Activated T-cell treated with anti-CD3 and anti-CD28 coated beads, Interleukin-2, amount 50 U/mL, for 4 hours (primary cell): ENCODE data around the gene SLC66A1. TPM values are rescaled to one million over a fixed set of nuclear protein-coding genes. Genes with fewer than 3 reads are reported as not detected.
A peak's percentile ranks its signal among the peaks of the same experiment; 100 is the strongest.
"Not testable (repeated sequence)": the region's sequence is repeated elsewhere in the genome, so short reads cannot be mapped to it uniquely, and the experiment has no call there.

Experiments
- ATAC-seq, 2 donors: fragments of 200-7000 bp; cut with Tn5 transposase; one replicate each; pipeline ENCODE4 v1.10.0; 2021
- DNase-seq: peaks from one replicate; pipeline ENCODE4 v3.0.0-alpha.2; 2020
- H3K27me3 Mint-ChIP-seq: one replicate; pipeline ENCODE4 v1.8.0; 2021; ENCODE audit warnings: low read depth, mixed read lengths
- H3K36me3 Mint-ChIP-seq: one replicate; pipeline ENCODE4 v1.8.0; 2022; ENCODE audit warnings: mixed read lengths; ENCODE audit not compliant: insufficient read depth
- H3K4me1 Mint-ChIP-seq: one replicate; pipeline ENCODE4 v1.8.0; 2021; ENCODE audit warnings: low read depth, mixed read lengths
- H3K4me3 Mint-ChIP-seq: one replicate; pipeline ENCODE4 v1.8.0; 2021; ENCODE audit warnings: mild to moderate bottlenecking, moderate library complexity, mixed read lengths
- H3K9me3 Mint-ChIP-seq: one replicate; pipeline ENCODE4 v1.8.0; 2021; ENCODE audit warnings: mixed read lengths
- total RNA-seq, 3 donors: library from RNA; stranded (reverse); gene quantifications; one replicate each; pipeline ENCODE4 v1.2.1, GENCODE V29; 2021

SLC66A1 gene, protein sequence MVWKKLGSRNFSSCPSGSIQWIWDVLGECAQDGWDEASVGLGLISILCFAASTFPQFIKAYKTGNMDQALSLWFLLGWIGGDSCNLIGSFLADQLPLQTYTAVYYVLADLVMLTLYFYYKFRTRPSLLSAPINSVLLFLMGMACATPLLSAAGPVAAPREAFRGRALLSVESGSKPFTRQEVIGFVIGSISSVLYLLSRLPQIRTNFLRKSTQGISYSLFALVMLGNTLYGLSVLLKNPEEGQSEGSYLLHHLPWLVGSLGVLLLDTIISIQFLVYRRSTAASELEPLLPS
- total RNA-seq = 1 to 10 TPM; 2.8 to 4.3 (median 3.6) TPM

DNA sequence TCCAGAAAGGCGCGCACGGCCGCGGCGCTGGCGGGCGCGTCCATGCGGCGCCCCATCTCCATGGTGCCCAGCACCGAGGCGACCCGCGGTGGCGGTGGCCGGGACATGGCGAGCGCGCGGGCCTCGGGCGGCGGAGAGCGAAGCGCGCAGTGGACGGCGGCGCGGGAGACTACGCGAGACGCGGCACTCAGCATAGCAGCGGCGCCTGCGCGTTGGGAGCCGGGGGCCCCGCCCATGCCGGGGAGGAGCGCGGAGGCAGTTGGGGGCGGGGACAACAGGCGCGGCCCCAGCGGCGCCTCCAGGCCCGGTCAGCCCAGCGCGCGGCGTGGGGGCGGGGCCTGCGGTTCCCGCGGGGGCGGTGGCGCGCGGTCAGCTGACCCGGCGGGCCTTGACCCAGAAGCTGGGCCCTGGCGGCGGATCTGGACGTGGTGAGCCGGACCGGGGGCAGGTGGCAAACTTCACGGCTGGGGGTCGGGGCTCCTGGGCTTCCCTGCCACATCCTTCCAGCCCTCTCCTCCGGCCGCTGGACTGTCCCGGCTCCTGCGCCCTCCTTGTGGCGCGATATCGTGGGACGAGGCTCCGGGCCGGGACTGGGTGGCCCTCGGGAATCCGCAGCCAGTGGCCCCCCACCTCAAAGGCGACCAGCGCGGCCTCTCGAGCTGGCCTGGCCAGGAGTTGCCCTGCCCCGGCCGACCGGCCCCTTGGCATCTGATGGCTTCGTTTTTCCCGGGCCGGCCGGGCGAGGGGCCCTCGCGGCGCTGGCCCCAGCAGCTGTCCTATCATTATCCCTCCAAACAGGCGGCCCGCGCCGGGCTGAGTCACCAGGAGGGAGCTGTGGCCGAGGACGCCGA lies at the start of gene SLC66A1, which contains the start of gene AKR7A2:
SLC66A1 (plus strand) TSS at position 396 of the 851 bp plus-strand sequence. CDS start 5,352 bp downstream, outside the sequence.
AKR7A2 (minus strand) TSS at position 214 of the 851 bp plus-strand sequence; CDS start at position 194, 20 bp downstream.
- peaks cover 9% of the 10 kb centered on the region for H3K36me3 Mint-ChIP-seq
- H3K4me1 Mint-ChIP-seq = peaks cover 38% of the 10 kb centered on the region
- H3K27me3 Mint-ChIP-seq = no peaks in the 10 kb centered on the region
- peak within 1 kb of the TSS; percentile 89 for H3K4me3 Mint-ChIP-seq
- peak; percentile 97 to 98 for ATAC-seq
- peak; percentile 86 for DNase-seq
- H3K9me3 Mint-ChIP-seq = no peaks in the 10 kb centered on the region

DNA sequence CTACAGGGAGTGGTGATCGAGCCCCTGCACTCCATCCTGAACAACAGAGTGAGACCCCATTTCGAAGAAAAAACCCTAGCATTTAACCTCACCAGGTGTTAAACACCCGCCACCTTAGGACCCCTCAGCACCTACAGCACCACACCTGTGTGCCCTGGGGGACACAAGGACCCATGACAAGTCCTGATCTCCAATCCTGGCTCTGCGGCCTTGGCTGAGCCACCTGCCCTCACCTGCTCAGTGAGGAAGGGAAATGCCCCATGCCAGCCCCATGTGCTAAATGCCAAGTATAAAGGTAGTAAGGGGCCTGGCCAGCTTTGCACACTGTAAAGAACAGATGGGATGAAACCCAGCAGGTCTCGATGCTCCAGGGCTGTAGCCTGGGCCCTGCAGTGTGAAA lies 49.4 kb upstream of the SLC66A1 start:
- ATAC-seq = peak in 1 of 2 donors; percentile 7
- Mint-ChIP-seq H3K4me1 (no peaks in the 10 kb centered on the region), H3K27me3 (no peaks in the 10 kb centered on the region), H3K4me3 (no peak overlapping the region), H3K36me3 (peaks cover 8% of the 10 kb centered on the region), H3K9me3 (no peaks in the 10 kb centered on the region)
- DNase-seq = no peak

DNA sequence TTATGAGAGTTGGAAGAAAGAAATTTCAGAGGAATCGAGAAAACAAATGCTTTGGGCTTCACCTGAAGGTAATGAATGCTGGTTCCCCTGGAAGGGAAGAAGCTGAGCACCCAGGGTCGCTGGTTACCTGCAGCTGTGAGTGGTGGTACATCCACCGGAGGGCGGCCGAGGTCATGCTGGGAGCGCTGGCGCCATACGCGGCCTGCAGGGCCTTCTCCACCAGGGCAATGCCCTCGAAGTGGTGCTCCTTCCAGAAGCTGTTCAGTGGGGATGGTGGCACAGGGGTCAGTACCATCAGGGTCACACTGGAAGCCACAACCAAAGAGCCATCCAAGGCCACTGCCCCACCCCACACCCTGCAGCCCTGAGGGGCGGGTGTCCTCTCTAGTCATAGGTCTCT lies 43.7 kb upstream of the SLC66A1 start:
- Mint-ChIP-seq H3K9me3 (no peaks in the 10 kb centered on the region), H3K4me3 (no peak overlapping the region)
- no peak for ATAC-seq

DNA sequence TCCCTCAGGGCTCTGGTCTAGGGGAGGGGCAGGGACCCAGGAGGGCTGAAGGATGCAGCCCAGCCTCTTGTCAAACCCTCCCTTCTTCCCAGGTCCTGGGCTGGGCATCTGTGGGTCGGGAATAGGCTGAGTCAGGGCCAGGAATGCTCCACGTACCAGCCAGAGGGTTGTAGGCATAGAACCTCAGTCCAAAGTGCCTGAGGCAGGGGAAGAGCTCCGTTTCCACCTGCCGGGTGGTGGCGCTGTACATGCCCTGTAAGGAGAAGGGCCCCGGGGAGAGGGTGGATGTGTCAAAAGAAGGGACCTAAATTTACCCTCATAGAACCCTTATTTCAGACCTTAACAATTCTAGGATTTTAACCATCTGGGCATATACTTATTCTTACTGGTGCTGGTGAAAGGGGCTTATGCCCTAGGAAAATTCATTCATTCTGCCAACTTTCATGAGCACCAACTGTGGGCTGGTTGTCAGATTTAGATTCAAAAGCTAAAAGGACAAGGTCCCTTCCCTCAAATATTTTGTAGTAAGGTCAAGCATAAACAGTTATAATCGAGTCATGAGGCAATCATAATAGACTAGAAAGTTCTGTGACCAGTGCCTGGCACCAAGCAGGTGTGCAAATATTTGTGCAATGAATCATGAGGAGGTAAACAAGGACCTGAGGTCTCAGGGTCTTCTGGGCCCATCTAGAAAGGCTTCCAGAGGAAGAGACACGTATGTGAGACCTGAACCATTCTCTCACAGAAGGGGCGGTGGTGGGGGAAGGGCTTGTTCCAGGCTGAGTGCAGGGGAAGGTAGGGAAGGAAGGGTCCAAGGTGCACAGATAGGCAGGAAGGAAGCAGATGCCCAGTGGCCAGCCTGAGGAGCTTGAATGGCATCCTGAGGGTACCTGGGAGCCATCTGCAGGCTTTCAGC lies 42.4 kb upstream of the SLC66A1 start:
- not testable (repeated sequence) for H3K4me3 Mint-ChIP-seq, H3K36me3 Mint-ChIP-seq, DNase-seq, H3K9me3 Mint-ChIP-seq, ATAC-seq, H3K4me1 Mint-ChIP-seq
- peaks cover 24% of the 10 kb centered on the region for H3K27me3 Mint-ChIP-seq

More for the DNA sequence above, 43.7 kb upstream of the SLC66A1 start:
- Mint-ChIP-seq H3K27me3 (peaks cover 19% of the 10 kb centered on the region), H3K4me1 (peaks cover 4% of the 10 kb centered on the region), H3K36me3 (no peaks in the 10 kb centered on the region)
- no peak for DNase-seq

DNA sequence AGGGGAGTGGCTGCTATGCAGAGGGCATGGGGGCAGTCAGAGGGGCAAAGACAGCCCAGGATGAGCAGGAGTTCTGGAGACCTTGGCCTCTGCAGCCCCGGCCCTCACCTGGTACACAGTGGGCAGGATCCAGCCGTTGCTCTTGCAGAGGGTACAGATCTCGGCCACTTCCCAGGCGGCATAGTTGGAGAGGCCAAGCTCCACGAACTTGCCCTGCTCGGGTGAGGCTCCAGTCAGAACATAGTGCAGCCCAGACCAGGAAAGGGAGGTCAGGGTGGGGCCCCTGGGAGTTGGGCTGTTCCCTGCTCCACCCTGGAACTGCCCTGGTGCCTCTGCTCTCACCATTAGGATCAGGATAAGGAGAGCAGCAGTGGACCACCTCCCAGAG lies 41.8 kb upstream of the SLC66A1 start:
- not testable (repeated sequence) for DNase-seq, ATAC-seq, H3K4me1 Mint-ChIP-seq, H3K9me3 Mint-ChIP-seq, H3K4me3 Mint-ChIP-seq, H3K36me3 Mint-ChIP-seq
- peaks cover 24% of the 10 kb centered on the region for H3K27me3 Mint-ChIP-seq

DNA sequence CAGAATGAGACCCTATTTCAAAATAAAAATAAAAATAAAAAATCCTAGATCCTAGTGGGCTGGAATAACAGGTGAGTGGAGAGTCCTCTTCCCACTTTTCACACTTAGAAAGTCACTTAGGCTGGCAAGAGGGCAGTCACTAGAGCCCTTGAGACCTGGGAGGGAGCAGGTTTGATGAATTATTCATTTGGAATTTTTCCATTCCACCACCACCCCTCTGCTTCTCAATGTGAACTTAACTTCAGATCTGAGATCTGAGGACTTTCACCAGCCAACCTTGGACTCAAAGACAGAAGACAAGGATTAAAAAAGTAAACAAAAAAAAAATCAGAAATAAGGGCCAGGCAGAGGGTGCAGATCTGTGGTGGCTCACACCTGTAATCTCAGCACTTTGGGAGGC lies 40.1 kb upstream of the SLC66A1 start:
- ATAC-seq = no peak
- H3K4me3 Mint-ChIP-seq = no peak overlapping the region
- H3K9me3 Mint-ChIP-seq = peaks cover 5% of the 10 kb centered on the region

DNA sequence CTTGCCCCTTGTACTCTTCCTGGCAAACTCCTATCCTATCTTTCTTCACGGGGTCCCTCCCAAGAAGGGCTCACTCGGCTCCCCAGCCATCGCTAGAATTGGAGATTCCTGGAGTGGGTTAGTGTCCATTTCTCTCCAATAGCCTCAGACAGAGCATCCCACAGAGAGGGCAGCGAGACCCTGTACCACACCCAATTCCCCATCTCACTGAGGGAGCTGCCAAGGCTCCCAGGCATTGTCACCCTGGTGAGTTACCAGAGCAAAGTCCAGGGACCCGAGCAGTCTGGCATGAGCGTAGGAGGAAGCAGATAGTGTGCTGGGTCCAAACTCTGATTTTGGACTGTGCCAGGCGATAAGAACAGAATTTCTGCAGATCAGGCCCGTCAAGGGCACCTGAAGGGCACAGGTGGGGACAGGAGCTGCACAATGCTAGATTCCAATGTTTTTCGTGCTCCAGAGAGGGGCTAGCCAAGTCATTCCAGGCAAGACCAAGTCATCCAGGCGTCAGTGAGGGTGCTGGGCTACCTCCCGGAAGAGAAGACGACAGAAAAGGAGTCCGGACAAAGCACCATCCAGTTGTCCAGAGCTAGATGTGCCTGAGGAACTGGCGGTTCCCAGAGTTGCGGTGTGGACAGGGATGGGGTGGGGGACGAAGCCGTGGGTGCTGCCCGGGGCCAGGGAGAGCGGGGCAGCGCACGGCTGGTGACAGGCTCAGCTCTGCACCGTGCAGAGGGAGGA lies 38.9 kb upstream of the SLC66A1 start:
- Mint-ChIP-seq H3K36me3 (peaks cover 1% of the 10 kb centered on the region), H3K4me3 (no peak overlapping the region), H3K9me3 (peaks cover 5% of the 10 kb centered on the region), H3K27me3 (peaks cover 24% of the 10 kb centered on the region), H3K4me1 (peaks cover 4% of the 10 kb centered on the region)
- no peak for DNase-seq
- peak in 1 of 2 donors; percentile 21 for ATAC-seq

More for the DNA sequence above, 40.1 kb upstream of the SLC66A1 start:
- Mint-ChIP-seq H3K27me3 (peaks cover 24% of the 10 kb centered on the region), H3K36me3 (peaks cover 1% of the 10 kb centered on the region), H3K4me1 (peaks cover 4% of the 10 kb centered on the region)
- no peak for DNase-seq

DNA sequence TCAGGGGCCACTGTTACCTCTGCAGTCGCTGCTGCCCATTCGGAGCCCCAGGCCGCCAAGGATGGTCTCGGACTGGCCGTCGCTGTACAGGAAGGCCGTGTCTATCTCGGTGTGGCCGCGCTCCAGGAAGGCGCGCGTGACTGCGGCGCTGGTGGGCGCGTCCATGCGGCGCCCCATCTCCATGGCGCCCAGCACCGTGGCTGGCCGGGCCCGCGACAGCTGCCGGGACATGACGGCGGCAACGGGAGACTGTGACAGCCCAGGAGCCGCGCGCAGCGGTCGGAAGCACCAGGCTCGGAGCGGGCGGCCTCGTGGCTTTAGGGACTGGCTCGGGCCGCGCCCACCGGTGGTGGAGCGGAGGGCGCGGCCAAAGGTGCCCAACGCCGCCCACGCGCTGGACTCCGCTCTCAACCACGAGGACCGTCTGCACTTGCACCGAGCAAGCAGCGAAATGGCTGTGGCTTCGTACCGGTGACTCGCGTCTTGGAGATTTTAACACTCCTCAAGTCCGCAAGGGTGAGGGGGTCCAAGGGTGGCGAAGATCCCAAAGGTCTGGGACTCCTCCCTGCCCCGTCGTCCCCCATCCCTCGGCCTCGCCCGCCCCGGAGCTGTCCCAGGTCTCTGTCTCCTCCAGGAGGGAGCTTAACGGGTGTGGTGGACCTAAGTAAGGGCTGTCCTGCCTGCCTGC lies 38.1 kb upstream of the SLC66A1 start:
- peaks cover 24% of the 10 kb centered on the region for H3K27me3 Mint-ChIP-seq
- not testable (repeated sequence) for DNase-seq

DNA sequence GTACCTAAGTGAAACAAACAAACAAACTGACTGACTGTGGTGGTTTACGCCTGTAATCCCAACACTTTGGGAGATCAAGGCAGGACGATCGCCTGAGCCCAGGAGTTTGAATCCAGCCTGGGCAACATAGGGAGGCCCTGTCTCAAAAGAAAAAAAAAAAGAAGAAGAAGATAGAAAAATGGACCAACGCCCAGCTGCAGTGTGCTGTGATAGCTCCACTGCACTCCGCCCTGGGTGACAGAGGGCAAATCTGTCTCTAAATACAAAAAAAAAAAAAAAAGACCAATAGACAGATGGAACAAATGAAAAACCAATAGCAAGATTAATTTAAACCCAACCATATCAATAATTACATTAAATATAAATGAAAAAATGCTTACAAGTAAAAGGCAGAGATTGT lies 37.5 kb upstream of the SLC66A1 start:
- Mint-ChIP-seq H3K27me3 (peaks cover 24% of the 10 kb centered on the region), H3K4me3 (no peak overlapping the region), H3K4me1 (peaks cover 4% of the 10 kb centered on the region), H3K9me3 (peaks cover 5% of the 10 kb centered on the region), H3K36me3 (peaks cover 1% of the 10 kb centered on the region)
- no peak for ATAC-seq
- DNase-seq = no peak

More for the DNA sequence above, 38.1 kb upstream of the SLC66A1 start:
- H3K9me3 Mint-ChIP-seq, H3K4me1 Mint-ChIP-seq, H3K36me3 Mint-ChIP-seq, H3K4me3 Mint-ChIP-seq: not testable (repeated sequence)
- peak; percentile 60 to 70 for ATAC-seq

DNA sequence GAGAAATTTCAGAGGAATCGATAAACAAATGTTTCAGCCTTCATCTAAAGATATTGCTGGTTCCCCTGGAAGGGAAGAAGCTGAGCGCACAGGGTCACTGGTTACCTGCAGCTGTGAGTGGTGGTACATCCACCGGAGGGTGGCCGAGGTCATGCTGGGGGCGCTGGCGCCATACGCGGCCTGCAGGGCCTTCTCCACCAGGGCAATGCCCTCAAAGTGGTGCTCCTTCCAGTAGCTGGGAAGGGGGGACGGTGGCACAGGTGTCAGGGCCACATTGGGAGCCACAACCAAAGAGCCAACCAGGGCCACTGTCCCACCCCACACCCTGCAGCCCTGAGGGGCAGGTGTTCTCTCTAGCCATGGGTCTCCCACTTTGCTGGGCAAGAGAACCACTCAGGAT lies 28.2 kb upstream of the SLC66A1 start:
- peaks cover 3% of the 10 kb centered on the region for H3K4me1 Mint-ChIP-seq
- DNase-seq (no peak), ATAC-seq (no peak)
- no peaks in the 10 kb centered on the region for H3K36me3 Mint-ChIP-seq
- H3K27me3 Mint-ChIP-seq = peaks cover 5% of the 10 kb centered on the region
- no peak overlapping the region for H3K4me3 Mint-ChIP-seq
- no peaks in the 10 kb centered on the region for H3K9me3 Mint-ChIP-seq

DNA sequence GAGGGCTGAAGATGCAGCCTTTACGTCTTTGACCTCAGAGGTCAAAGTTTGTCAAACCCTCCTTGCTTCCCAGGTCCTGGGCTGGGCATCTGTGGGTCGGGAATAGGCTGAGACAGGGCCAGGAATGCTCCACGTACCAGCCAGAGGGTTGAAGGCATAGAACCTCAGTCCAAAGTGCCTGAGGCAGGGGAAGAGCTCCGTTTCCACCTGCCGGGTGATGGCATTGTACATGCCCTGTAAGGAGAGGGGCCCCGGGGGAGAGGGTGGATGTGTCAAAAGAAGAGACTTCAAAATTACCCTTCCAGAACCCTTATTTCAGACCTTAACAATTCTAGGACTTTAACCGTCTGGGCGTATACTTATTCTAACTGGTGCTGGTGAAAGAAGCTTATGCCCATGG lies 27.2 kb upstream of the SLC66A1 start:
- peaks cover 8% of the 10 kb centered on the region for H3K4me1 Mint-ChIP-seq
- DNase-seq (no peak), ATAC-seq (no peak)
- H3K4me3 Mint-ChIP-seq = no peak overlapping the region
- no peaks in the 10 kb centered on the region for H3K9me3 Mint-ChIP-seq
- peaks cover 10% of the 10 kb centered on the region for H3K27me3 Mint-ChIP-seq
- H3K36me3 Mint-ChIP-seq = peaks cover 2% of the 10 kb centered on the region

DNA sequence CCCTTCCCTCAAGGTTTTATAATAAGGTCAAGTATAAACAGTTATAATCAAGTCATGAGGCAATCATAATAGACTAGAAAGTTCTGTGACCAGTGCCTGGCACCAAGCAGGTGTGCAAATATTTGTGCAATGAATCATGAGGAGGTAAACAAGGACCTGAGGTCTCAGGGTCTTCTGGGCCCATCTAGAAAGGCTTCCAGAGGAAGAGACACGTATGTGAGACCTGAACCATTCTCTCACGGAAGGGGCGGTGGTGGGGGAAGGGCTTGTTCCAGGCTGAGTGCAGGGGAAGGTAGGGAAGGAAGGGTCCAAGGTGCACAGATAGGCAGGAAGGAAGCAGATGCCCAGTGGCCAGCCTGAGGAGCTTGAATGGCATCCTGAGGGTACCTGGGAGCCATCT lies 26.8 kb upstream of the SLC66A1 start:
- not testable (repeated sequence) for ATAC-seq, H3K9me3 Mint-ChIP-seq, DNase-seq, H3K4me1 Mint-ChIP-seq, H3K4me3 Mint-ChIP-seq, H3K36me3 Mint-ChIP-seq, H3K27me3 Mint-ChIP-seq

DNA sequence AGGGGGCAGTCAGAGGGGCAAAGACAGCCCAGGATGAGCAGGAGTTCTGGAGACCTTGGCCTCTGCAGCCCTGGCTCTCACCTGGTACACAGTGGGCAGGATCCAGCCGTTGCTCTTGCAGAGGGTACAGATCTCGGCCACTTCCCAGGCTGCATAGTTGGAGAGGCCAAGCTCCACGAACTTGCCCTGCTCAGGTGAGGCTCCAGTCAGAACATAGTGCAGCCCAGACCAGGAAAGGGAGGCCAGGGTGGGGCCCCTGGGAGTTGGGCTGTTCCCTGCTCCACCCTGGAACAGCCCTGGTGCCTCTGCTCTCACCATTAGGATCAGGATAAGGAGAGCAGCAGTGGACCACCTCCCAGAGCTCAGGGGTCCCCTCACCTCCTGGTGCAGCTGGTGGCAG lies 26.3 kb upstream of the SLC66A1 start:
- not testable (repeated sequence) for DNase-seq, H3K36me3 Mint-ChIP-seq, H3K27me3 Mint-ChIP-seq, H3K9me3 Mint-ChIP-seq, ATAC-seq, H3K4me1 Mint-ChIP-seq, H3K4me3 Mint-ChIP-seq
